ENCODE results near the gene ANXA2R.
A peak's percentile ranks its signal among the peaks of the same experiment; 100 is the strongest.

The ANXA2R gene

GRCh38 chr5:43001748-43002147 lies 38.4 kb downstream of the ANXA2R start:
- no peak overlapping the region for H2BK15ac ChIP-seq (ENCODE audit: low read depth, poor library complexity, severe bottlenecking)
- no peak overlapping the region for H2AK5ac ChIP-seq (ENCODE audit: low read length, severe bottlenecking)
- no peak overlapping the region for H3K9ac ChIP-seq (ENCODE audit: low read length)
- peaks cover 0 to 10% of the 10 kb centered on the region in 2 experiments for H3K36me3 ChIP-seq (ENCODE audit: control insufficient read depth in 1 of 2, insufficient read depth in 2 of 2, low read depth in 1 of 2, low read length in 2 of 2)
- no peak overlapping the region for H3K27ac ChIP-seq (ENCODE audit: low read length, poor library complexity, severe bottlenecking)
- H3K23ac ChIP-seq (ENCODE audit: low read length in 2 of 2), result no peak overlapping the region
- H3K79me1 ChIP-seq (replicated peaks; ENCODE audit: low read length, poor library complexity, severe bottlenecking), result no peaks in the 10 kb centered on the region
- no peak overlapping the region for H3K18ac ChIP-seq (ENCODE audit: low read depth in 1 of 2, low read length in 2 of 2)
- H3K27me3 ChIP-seq (ENCODE audit: control insufficient read depth in 1 of 2, insufficient read depth in 1 of 2, low read length in 2 of 2), result no peaks in the 10 kb centered on the region
- no peak overlapping the region for H2BK5ac ChIP-seq (ENCODE audit: low read depth, low read length, poor library complexity, severe bottlenecking)
- no peak overlapping the region for H2AFZ ChIP-seq (ENCODE audit: low read depth, low read length)
- H3K4me2 ChIP-seq (ENCODE audit: low read length, poor library complexity, severe bottlenecking), result no peak overlapping the region
- no peak overlapping the region for H4K91ac ChIP-seq (ENCODE audit: low read length)
- no peaks in the 10 kb centered on the region for H3K9me3 ChIP-seq (ENCODE audit: control insufficient read depth, low read length)
- no peak for DNase-seq
- H4K8ac ChIP-seq (ENCODE audit: low read length), result no peak overlapping the region
- no peak overlapping the region for H3K4ac ChIP-seq (ENCODE audit: low read depth in 1 of 2, low read length in 2 of 2)
- no peak overlapping the region for H3K4me3 ChIP-seq (ENCODE audit: insufficient read depth in 1 of 2, low read depth in 1 of 2, low read length in 2 of 2)
- peaks cover 6% of the 10 kb centered on the region for H3K4me1 ChIP-seq (ENCODE audit: control insufficient read depth, insufficient read depth, low read depth, low read length)
- H3K14ac ChIP-seq (ENCODE audit: low read length in 2 of 2), result no peak overlapping the region
- H2BK120ac ChIP-seq (ENCODE audit: low read depth, low read length), result no peak overlapping the region
- no peak overlapping the region for H2BK12ac ChIP-seq (ENCODE audit: low read length in 2 of 2)

- Histone ChIP-seq H3K27me3 (ENCODE audit: control insufficient read depth in 1 of 2, insufficient read depth in 1 of 2, low read length in 2 of 2) (no peaks in the 10 kb centered on the region), H2BK15ac (ENCODE audit: low read depth, poor library complexity, severe bottlenecking) (peak overlapping the region; percentile 12), H2AFZ (ENCODE audit: low read depth, low read length) (no peak overlapping the region), H3K79me1 (replicated peaks; ENCODE audit: low read length, poor library complexity, severe bottlenecking) (no peaks in the 10 kb centered on the region), H4K91ac (ENCODE audit: low read length) (no peak overlapping the region), H3K4me1 (ENCODE audit: control insufficient read depth, insufficient read depth, low read depth, low read length) (peaks cover 6% of the 10 kb centered on the region), H2BK12ac (ENCODE audit: low read length in 2 of 2) (no peak overlapping the region), H4K8ac (ENCODE audit: low read length) (no peak overlapping the region), H3K36me3 (ENCODE audit: control insufficient read depth in 1 of 2, insufficient read depth in 2 of 2, low read depth in 1 of 2, low read length in 2 of 2) (peaks cover 0 to 10% of the 10 kb centered on the region in 2 experiments), H3K4ac (ENCODE audit: low read depth in 1 of 2, low read length in 2 of 2) (no peak overlapping the region), H3K18ac (ENCODE audit: low read depth in 1 of 2, low read length in 2 of 2) (no peak overlapping the region), H3K14ac (ENCODE audit: low read length in 2 of 2) (no peak overlapping the region), H2AK5ac (ENCODE audit: low read length, severe bottlenecking) (no peak overlapping the region), H3K9ac (ENCODE audit: low read length) (peak overlapping the region; percentile 71), H3K27ac (ENCODE audit: low read length, poor library complexity, severe bottlenecking) (no peak overlapping the region), H2BK5ac (ENCODE audit: low read depth, low read length, poor library complexity, severe bottlenecking) (no peak overlapping the region), H3K23ac (ENCODE audit: low read length in 2 of 2) (peak overlapping the region in 1 of 2 experiments; percentile 50), H3K4me3 (ENCODE audit: insufficient read depth in 1 of 2, low read depth in 1 of 2, low read length in 2 of 2) (peak overlapping the region in 1 of 2 experiments; percentile 69), H3K4me2 (ENCODE audit: low read length, poor library complexity, severe bottlenecking) (no peak overlapping the region), H3K9me3 (ENCODE audit: control insufficient read depth, low read length) (no peaks in the 10 kb centered on the region), H2BK120ac (ENCODE audit: low read depth, low read length) (no peak overlapping the region)
- no peak for DNase-seq
- 85% methylated on average over 2 of the region's 6 CpGs for WGBS
Observed at GRCh38 chr5:43000914-43001313, 39.2 kb downstream of the ANXA2R start.

- peak overlapping the region; percentile 46 for H2AFZ ChIP-seq (ENCODE audit: low read depth, low read length)
- no peak overlapping the region for H2BK5ac ChIP-seq (ENCODE audit: low read depth, low read length, poor library complexity, severe bottlenecking)
- no peaks in the 10 kb centered on the region for H3K27me3 ChIP-seq (ENCODE audit: control insufficient read depth in 1 of 2, insufficient read depth in 1 of 2, low read length in 2 of 2)
- peak overlapping the region; percentile 71 for H3K9ac ChIP-seq (ENCODE audit: low read length)
- peak overlapping the region; percentile 21 for H2BK15ac ChIP-seq (ENCODE audit: low read depth, poor library complexity, severe bottlenecking)
- peak overlapping the region; percentile 71 for H4K91ac ChIP-seq (ENCODE audit: low read length)
- H3K18ac ChIP-seq (ENCODE audit: low read depth in 1 of 2, low read length in 2 of 2), result peak overlapping the region; percentile 63 to 86
- no peak overlapping the region for H3K14ac ChIP-seq (ENCODE audit: low read length in 2 of 2)
- no peaks in the 10 kb centered on the region for H3K79me1 ChIP-seq (replicated peaks; ENCODE audit: low read length, poor library complexity, severe bottlenecking)
- no peaks in the 10 kb centered on the region for H3K9me3 ChIP-seq (ENCODE audit: control insufficient read depth, low read length)
- peaks cover 0 to 10% of the 10 kb centered on the region in 2 experiments for H3K36me3 ChIP-seq (ENCODE audit: control insufficient read depth in 1 of 2, insufficient read depth in 2 of 2, low read depth in 1 of 2, low read length in 2 of 2)
- peak overlapping the region in 1 of 2 experiments; percentile 37 for H2BK12ac ChIP-seq (ENCODE audit: low read length in 2 of 2)
- peak overlapping the region; percentile 47 to 69 for H3K4me3 ChIP-seq (ENCODE audit: insufficient read depth in 1 of 2, low read depth in 1 of 2, low read length in 2 of 2)
- peak; percentile 69 for DNase-seq
- 5% methylated on average over 39 of the region's 40 CpGs for WGBS
- H3K23ac ChIP-seq (ENCODE audit: low read length in 2 of 2), result no peak overlapping the region
- H4K8ac ChIP-seq (ENCODE audit: low read length), result peak overlapping the region; percentile 83
- H3K27ac ChIP-seq (ENCODE audit: low read length, poor library complexity, severe bottlenecking), result no peak overlapping the region
- peak overlapping the region in 1 of 2 experiments; percentile 11 for H3K4ac ChIP-seq (ENCODE audit: low read depth in 1 of 2, low read length in 2 of 2)
- peak overlapping the region; percentile 78 for H3K4me2 ChIP-seq (ENCODE audit: low read length, poor library complexity, severe bottlenecking)
- peak overlapping the region; percentile 45 for H2BK120ac ChIP-seq (ENCODE audit: low read depth, low read length)
- peaks cover 9% of the 10 kb centered on the region for H3K4me1 ChIP-seq (ENCODE audit: control insufficient read depth, insufficient read depth, low read depth, low read length)
- H2AK5ac ChIP-seq (ENCODE audit: low read length, severe bottlenecking), result no peak overlapping the region
Observed at GRCh38 chr5:43000111-43000840, 39.8 kb downstream of the ANXA2R start.

GRCh38 chr5:42995360-42995751 lies 44.8 kb downstream of the ANXA2R start:
- Histone ChIP-seq H3K9ac (ENCODE audit: low read length) (peak overlapping the region; percentile 98), H3K18ac (ENCODE audit: low read depth in 1 of 2, low read length in 2 of 2) (no peak overlapping the region), H3K4ac (ENCODE audit: low read depth in 1 of 2, low read length in 2 of 2) (peak overlapping the region in 1 of 2 experiments; percentile 67), H3K23ac (ENCODE audit: low read length in 2 of 2) (no peak overlapping the region), H4K91ac (ENCODE audit: low read length) (no peak overlapping the region), H2BK5ac (ENCODE audit: low read depth, low read length, poor library complexity, severe bottlenecking) (no peak overlapping the region), H3K27me3 (ENCODE audit: control insufficient read depth in 1 of 2, insufficient read depth in 1 of 2, low read length in 2 of 2) (no peaks in the 10 kb centered on the region), H3K4me3 (ENCODE audit: insufficient read depth in 1 of 2, low read depth in 1 of 2, low read length in 2 of 2) (peak overlapping the region in 1 of 2 experiments; percentile 86), H2BK12ac (ENCODE audit: low read length in 2 of 2) (no peak overlapping the region), H4K8ac (ENCODE audit: low read length) (no peak overlapping the region), H3K79me1 (replicated peaks; ENCODE audit: low read length, poor library complexity, severe bottlenecking) (peaks cover 3% of the 10 kb centered on the region), H3K4me2 (ENCODE audit: low read length, poor library complexity, severe bottlenecking) (no peak overlapping the region), H2AFZ (ENCODE audit: low read depth, low read length) (no peak overlapping the region), H2BK15ac (ENCODE audit: low read depth, poor library complexity, severe bottlenecking) (no peak overlapping the region), H3K4me1 (ENCODE audit: control insufficient read depth, insufficient read depth, low read depth, low read length) (peaks cover 13% of the 10 kb centered on the region), H3K14ac (ENCODE audit: low read length in 2 of 2) (no peak overlapping the region), H3K36me3 (ENCODE audit: control insufficient read depth in 1 of 2, insufficient read depth in 2 of 2, low read depth in 1 of 2, low read length in 2 of 2) (peaks cover 0 to 10% of the 10 kb centered on the region in 2 experiments), H3K9me3 (ENCODE audit: control insufficient read depth, low read length) (peaks cover 5% of the 10 kb centered on the region), H3K27ac (ENCODE audit: low read length, poor library complexity, severe bottlenecking) (no peak overlapping the region), H2AK5ac (ENCODE audit: low read length, severe bottlenecking) (no peak overlapping the region), H2BK120ac (ENCODE audit: low read depth, low read length) (no peak overlapping the region)
- DNase-seq, result no peak
- WGBS, result 86% methylated on average over 10 of the region's 10 CpGs
